Thoracic aorta (tissue), 2 donors: ENCODE results near the gene CFAP100. TPM values are rescaled to one million over a fixed set of nuclear protein-coding genes. Genes with fewer than 3 reads are reported as not detected.

Source experiments
- ATAC-seq: fragments of 150-250 bp; one replicate; pipeline ENCODE4 v1.8.0; 2017; ENCODE audit warnings: low read depth; ENCODE audit not compliant: insufficient number of reproducible peaks, low FRiP score
- DNase-seq: peaks from one replicate; pipeline ENCODE4 v3.0.0-alpha.2; 2020; ENCODE audit warnings: low spot score
- H3K27ac ChIP-seq, 2 donors: fragments of 200-600 bp; sonication (generic); 1 replicate in 1 of 2; 2 replicates in 1 of 2; pipeline ENCODE4 v1.5.1; 2016; ENCODE audit warnings: mild to moderate bottlenecking in 2 of 2, moderate library complexity in 2 of 2
- H3K27me3 ChIP-seq: fragments of 200-600 bp; sonication (generic); replicated peaks from 2 replicates; pipeline ENCODE4 v1.6.0; 2016; ENCODE audit warnings: mild to moderate bottlenecking; ENCODE audit not compliant: insufficient read depth
- H3K36me3 ChIP-seq: fragments of 200-600 bp; sonication (generic); one replicate; pipeline ENCODE4 v1.5.1; 2016
- H3K4me1 ChIP-seq, 2 donors: fragments of 200-600 bp; sonication (generic); 1 replicate in 1 of 2; 2 replicates in 1 of 2; pipeline versions ENCODE4 v1.5.1 to v1.6.0; 2016; ENCODE audit warnings: low read depth in 2 of 2, mild to moderate bottlenecking in 1 of 2; ENCODE audit not compliant: control insufficient read depth in 1 of 2
- H3K4me3 ChIP-seq: fragments of 200-600 bp; sonication (generic); 2 replicates; pipeline ENCODE4 v1.5.1; 2016; ENCODE audit warnings: mild to moderate bottlenecking
- H3K9me3 ChIP-seq: fragments of 200-600 bp; sonication (generic); 2 replicates; pipeline ENCODE4 v1.5.1; 2016
- CTCF ChIP-seq: fragments of 200-600 bp; sonication (generic); IDR thresholded peaks from one replicate; pipeline ENCODE4 v1.5.1; 2019; ENCODE audit warnings: antibody characterized with exemption
- total RNA-seq, 2 donors: library from RNA; depleted of rRNA; stranded (reverse); fragments of >200 nt; gene quantifications; one replicate each; pipeline versions ENCODE4 v1.1.0 to v1.2.3, GENCODE V29; 2016

Gene CFAP100
- total RNA-seq, 2 donors from 2014 or later, result not detected

GRCh38 chr3:126380011-126380768 is 14.5 kb upstream of the CFAP100 start:
- no peak overlapping the region for H3K4me3 ChIP-seq
- ATAC-seq, result no peak

GRCh38 chr3:126381966-126382365 is 12.7 kb upstream of the CFAP100 start:
- Histone ChIP-seq H3K4me1 (no peaks in the 10 kb centered on the region), H3K27ac (no peak overlapping the region), H3K4me3 (no peak overlapping the region), H3K27me3 (no peaks in the 10 kb centered on the region), H3K9me3 (no peaks in the 10 kb centered on the region), H3K36me3 (no peaks in the 10 kb centered on the region)
- no peak for ATAC-seq
- no peak for TF ChIP-seq CTCF
- DNase-seq, result no peak

More at GRCh38 chr3:126380011-126380768, 14.5 kb upstream of the CFAP100 start:
- no peaks in the 10 kb centered on the region for H3K36me3 ChIP-seq
- no peak overlapping the region for H3K27ac ChIP-seq
- no peak for DNase-seq
- no peaks in the 10 kb centered on the region for H3K27me3 ChIP-seq
- H3K9me3 ChIP-seq, result no peaks in the 10 kb centered on the region
- no peak for TF ChIP-seq CTCF
- no peaks in the 10 kb centered on the region for H3K4me1 ChIP-seq

- peak; percentile 78 for DNase-seq
Observed at GRCh38 chr3:126389112-126389793, 5.5 kb upstream of the CFAP100 start.

GRCh38 chr3:126389794-126390146 is 4.9 kb upstream of the CFAP100 start:
- no peak for DNase-seq

More at GRCh38 chr3:126389112-126389793, 5.5 kb upstream of the CFAP100 start:
- Histone ChIP-seq H3K36me3 (no peaks in the 10 kb centered on the region), H3K4me3 (peak overlapping the region; percentile 71), H3K27me3 (no peaks in the 10 kb centered on the region), H3K4me1 (peaks cover 0 to 10% of the 10 kb centered on the region in 2 donors), H3K27ac (peak overlapping the region; percentile 87 to 91), H3K9me3 (no peaks in the 10 kb centered on the region)
- peak; percentile 96 for ATAC-seq
- peak; percentile 95 for TF ChIP-seq CTCF

More at GRCh38 chr3:126389794-126390146, 4.9 kb upstream of the CFAP100 start:
- Histone ChIP-seq H3K36me3 (no peaks in the 10 kb centered on the region), H3K27ac (peak overlapping the region; percentile 39 to 91), H3K4me1 (peaks cover 0 to 15% of the 10 kb centered on the region in 2 donors), H3K9me3 (no peaks in the 10 kb centered on the region), H3K27me3 (no peaks in the 10 kb centered on the region), H3K4me3 (no peak overlapping the region)
- no peak for TF ChIP-seq CTCF
- ATAC-seq, result no peak
